Body of pancreas (tissue), 4 donors: ENCODE measurements around the gene CDH7. TPM values are rescaled to one million over a fixed set of nuclear protein-coding genes. Genes with fewer than 3 reads are reported as not detected.

Experiments used
- ATAC-seq: fragments of 150-250 bp; one replicate; pipeline ENCODE4 v1.9.1; 2016
- DNase-seq, 4 donors: peaks; one replicate each; pipeline ENCODE4 v3.0.0-alpha.2; 2019
- H3K27ac ChIP-seq, 4 donors: fragments of 200-600 bp; sonication (generic); 1 replicate in 3 of 4; 2 replicates in 1 of 4; pipeline versions ENCODE4 v1.5.1 to v1.6.1; 2016 to 2019; ENCODE audit warnings: mild to moderate bottlenecking in 1 of 4, mixed read lengths in 1 of 4, moderate library complexity in 1 of 4
- H3K27me3 ChIP-seq, 2 donors: fragments of 200-600 bp; sonication (generic); one replicate each; pipeline ENCODE4 v1.6.0; 2016; ENCODE audit warnings: mild to moderate bottlenecking in 1 of 2
- H3K36me3 ChIP-seq, 2 donors: fragments of 200-600 bp; sonication (generic); replicated peaks in 1 of 2; 2 replicates each; pipeline ENCODE4 v1.5.1; 2016; ENCODE audit warnings: low read depth in 2 of 2; ENCODE audit not compliant: insufficient read depth in 1 of 2
- H3K4me1 ChIP-seq: fragments of 200-600 bp; sonication (generic); one replicate; pipeline ENCODE4 v1.6.0; 2016
- H3K4me3 ChIP-seq, 2 donors: fragments of 200-600 bp; sonication (generic); 1 replicate in 1 of 2; 2 replicates in 1 of 2; pipeline ENCODE4 v1.5.1; 2016 to 2019
- H3K9me3 ChIP-seq, 3 donors: fragments of 200-600 bp; sonication (generic); 1 replicate in 2 of 3; 2 replicates in 1 of 3; pipeline ENCODE4 v1.5.1; 2016
- CTCF ChIP-seq, 7 experiments: fragments of 450-650 bp in 4 of 7; fragments of 200-600 bp in 3 of 7; sonication (generic) in 3 of 7; IDR thresholded peaks; one replicate each; pipeline ENCODE4 v1.5.1; 2016 to 2019; ENCODE audit warnings: antibody characterized with exemption in 7 of 7
- POLR2A ChIP-seq, 3 donors: fragments of 450-650 bp; IDR thresholded peaks; one replicate each; pipeline ENCODE4 v1.6.1; 2016; ENCODE audit warnings: antibody characterized with exemption in 3 of 3, mild to moderate bottlenecking in 2 of 3
- WGBS, 2 donors: methylation state at CpG; one replicate each; pipeline ENCODE4 v1.1.5; 2017; 5-methylcytosine and 5-hydroxymethylcytosine counted together
- intact Hi-C: fragments of 100-400 bp; cut with DNase I; formaldehyde crosslinking; loops from one replicate; pipeline ENCODE4 v1.15.1; 2023
- total RNA-seq, 2 donors: library from RNA; depleted of rRNA; stranded (reverse); fragments of >200 nt; gene quantifications; one replicate each; pipeline ENCODE4 v1.1.0, GENCODE V29; 2016

Gene CDH7
- total RNA-seq, 2 donors from 2014 or later: not detected

GRCh38 chr18:65721619-65722018 lies 29.2 kb upstream of the CDH7 start:
- intact Hi-C loops: no loop called here
- 39 to 63% methylated on average over 3 of the region's 3 CpGs for WGBS, 2 donors
- no peak overlapping the region for H3K4me3 ChIP-seq
- TF ChIP-seq POLR2A (IDR thresholded peaks at IDR 0.05) (no peak), CTCF (IDR thresholded peaks at IDR 0.05) (no peak)
- H3K27me3 ChIP-seq: no peaks in the 10 kb centered on the region
- H3K36me3 ChIP-seq: no peaks in the 10 kb centered on the region
- DNase-seq: no peak
- H3K4me1 ChIP-seq: no peaks in the 10 kb centered on the region
- no peak overlapping the region for H3K27ac ChIP-seq
- H3K9me3 ChIP-seq: no peaks in the 10 kb centered on the region
- ATAC-seq: no peak

- no peaks in the 10 kb centered on the region for H3K27me3 ChIP-seq
- no peaks in the 10 kb centered on the region for H3K36me3 ChIP-seq
- no peak overlapping the region for H3K4me3 ChIP-seq
- ATAC-seq (peak; percentile 45), DNase-seq (peak; percentile 28 to 63 (median 40))
- no peaks in the 10 kb centered on the region for H3K9me3 ChIP-seq
- H3K4me1 ChIP-seq: no peaks in the 10 kb centered on the region
- TF ChIP-seq POLR2A (IDR thresholded peaks at IDR 0.05) (no peak), CTCF (IDR thresholded peaks at IDR 0.05) (peak; percentile 14 to 54 (median 36))
- WGBS, 2 donors: 13 to 16% methylated on average over 9 of the region's 9 CpGs
- intact Hi-C loops: no loop called here
- H3K27ac ChIP-seq: no peak overlapping the region
Measured at GRCh38 chr18:65725251-65726050, 25.4 kb upstream of the CDH7 start.

- no peak for ATAC-seq
- 42 to 55% methylated on average over 3 of the region's 3 CpGs for WGBS, 2 donors
- no peaks in the 10 kb centered on the region for H3K9me3 ChIP-seq
- H3K27ac ChIP-seq: no peak overlapping the region
- H3K36me3 ChIP-seq: no peaks in the 10 kb centered on the region
- intact Hi-C loops: no loop called here
- no peak for TF ChIP-seq CTCF (IDR thresholded peaks at IDR 0.05)
- no peak for TF ChIP-seq POLR2A (IDR thresholded peaks at IDR 0.05)
- H3K4me3 ChIP-seq: no peak overlapping the region
- H3K27me3 ChIP-seq: no peaks in the 10 kb centered on the region
- no peaks in the 10 kb centered on the region for H3K4me1 ChIP-seq
- no peak for DNase-seq
Measured at GRCh38 chr18:65735155-65735554, 15.7 kb upstream of the CDH7 start.

- H3K36me3 ChIP-seq: no peaks in the 10 kb centered on the region
- H3K9me3 ChIP-seq: no peaks in the 10 kb centered on the region
- no peak overlapping the region for H3K27ac ChIP-seq
- DNase-seq (no peak), ATAC-seq (no peak)
- no peaks in the 10 kb centered on the region for H3K4me1 ChIP-seq
- H3K27me3 ChIP-seq: no peaks in the 10 kb centered on the region
- TF ChIP-seq POLR2A (IDR thresholded peaks at IDR 0.05) (no peak), CTCF (IDR thresholded peaks at IDR 0.05) (no peak)
- H3K4me3 ChIP-seq: no peak overlapping the region
- intact Hi-C loops: no loop called here
- WGBS, 2 donors: 30 to 50% methylated on average over 2 of the region's 2 CpGs
Measured at GRCh38 chr18:65737471-65737955, 13.3 kb upstream of the CDH7 start.

GRCh38 chr18:65746936-65747335 lies 3.9 kb upstream of the CDH7 start:
- no peak for TF ChIP-seq POLR2A (IDR thresholded peaks at IDR 0.05)
- no peak for TF ChIP-seq CTCF (IDR thresholded peaks at IDR 0.05)
- H3K27ac ChIP-seq: no peak overlapping the region
- no peak for ATAC-seq
- WGBS, 2 donors: 17% methylated on average over 3 of the region's 3 CpGs
- H3K36me3 ChIP-seq: no peaks in the 10 kb centered on the region
- no peak overlapping the region for H3K4me3 ChIP-seq
- H3K27me3 ChIP-seq: no peaks in the 10 kb centered on the region
- no peaks in the 10 kb centered on the region for H3K9me3 ChIP-seq
- no peak for DNase-seq
- intact Hi-C loops: no loop called here
- peaks cover 15% of the 10 kb centered on the region for H3K4me1 ChIP-seq
